Left lung (tissue), 10 donors: ENCODE results near the gene BPIFB1. TPM values are rescaled to one million over a fixed set of nuclear protein-coding genes. Genes with fewer than 3 reads are reported as not detected.

Source experiments
- ATAC-seq: fragments of 200-7000 bp; cut with Tn5 transposase; one replicate; pipeline ENCODE4 v1.9.1; 2020; ENCODE audit warnings: moderate library complexity
- DNase-seq, 4 donors: peaks; one replicate each; pipeline ENCODE4 v3.0.0-alpha.2; 2013 to 2020
- H3K27ac ChIP-seq, 2 donors: fragments of 200-600 bp; sonication (generic) in 1 of 2; one replicate each; pipeline versions ENCODE4 v1.5.0 to v1.8.0; 2020 to 2021
- H3K27me3 ChIP-seq, 2 donors: fragments of 200-600 bp; sonication (generic) in 1 of 2; one replicate each; pipeline versions ENCODE4 v1.5.0 to v1.8.0; 2020 to 2021
- H3K36me3 ChIP-seq, 2 donors: fragments of 200-600 bp; sonication (generic) in 1 of 2; one replicate each; pipeline versions ENCODE4 v1.5.0 to v1.8.0; 2020 to 2021
- H3K4me1 ChIP-seq, 2 donors: fragments of 200-600 bp; one replicate each; pipeline ENCODE4 v1.8.0; 2021
- H3K4me3 ChIP-seq, 2 donors: fragments of 200-600 bp; sonication (generic) in 1 of 2; one replicate each; pipeline versions ENCODE4 v1.5.0 to v1.8.0; 2020 to 2021; ENCODE audit warnings: mild to moderate bottlenecking in 1 of 2
- H3K9me3 ChIP-seq, 2 donors: fragments of 200-600 bp; sonication (generic) in 1 of 2; one replicate each; pipeline versions ENCODE4 v1.5.0 to v1.8.0; 2020 to 2021
- CTCF ChIP-seq, 2 donors: fragments of 200-600 bp; sonication (generic) in 1 of 2; IDR thresholded peaks; one replicate each; pipeline versions ENCODE4 v1.5.0 to v1.8.0; 2021; ENCODE audit warnings: antibody characterized with exemption in 2 of 2
- intact Hi-C, 2 donors: fragments of 100-400 bp; cut with DNase I; formaldehyde crosslinking; loops; one replicate each; pipeline versions ENCODE4 v1.11.2 to v1.14.2; 2022
- polyA plus RNA-seq, 6 donors: library from polyadenylated mRNA; unstranded; fragments of 120-200 nt; gene quantifications; one replicate each; pipeline ENCODE4 v1.2.1, GENCODE V29; 2013; ENCODE audit not compliant: insufficient read length in 6 of 6
- total RNA-seq, 2 donors: library from RNA; stranded (reverse); fragmentation: NEBNext Ultra II Directional; extraction: Animal tissue kit (Norgen Biotek cat#: 25700); gene quantifications; one replicate each; pipeline ENCODE4 v1.2.1, GENCODE V29; 2021
- donor health status: DM: no; HTN: yes; CAD: no.
- donor health status: DM: no; HTN: no; CAD: no.

BPIFB1 gene
- total and polyA plus RNA-seq, 8 donors, result 0.11 to 121 (median 0.19) TPM; not detected in 4

- TF ChIP-seq CTCF (IDR thresholded peaks at IDR 0.05), result no peak
- ATAC-seq (no peak), DNase-seq (no peak)
- H3K36me3 ChIP-seq, result peaks cover 0 to 68% of the 10 kb centered on the region in 2 donors
- no peak overlapping the region for H3K4me3 ChIP-seq
- intact Hi-C loops, result no loop called here
- H3K27me3 ChIP-seq, result no peaks in the 10 kb centered on the region
- H3K4me1 ChIP-seq, result no peaks in the 10 kb centered on the region
- no peak overlapping the region for H3K27ac ChIP-seq
- H3K9me3 ChIP-seq, result no peaks in the 10 kb centered on the region
Measured at GRCh38 chr20:33353013-33353402, 70.0 kb downstream of the BPIFB1 start.

Other genes starting within 250 kb of the BPIFB1 start
- gene BPIFB3, start 229.3 kb upstream of the BPIFB1 start, total RNA-seq, result not detected
- not detected for gene BPIFB3, start 229.3 kb upstream of the BPIFB1 start, polyA plus RNA-seq
- gene BPIFB4, start 203.6 kb upstream of the BPIFB1 start, total RNA-seq, result not detected
- not detected for gene BPIFB4, start 203.6 kb upstream of the BPIFB1 start, polyA plus RNA-seq
- not detected for gene BPIFA2, start 115.1 kb upstream of the BPIFB1 start, total RNA-seq
- gene BPIFA2, start 115.1 kb upstream of the BPIFB1 start, polyA plus RNA-seq, result not detected
- gene BPIFA3, start 65.9 kb upstream of the BPIFB1 start, total RNA-seq, result not detected
- not detected for gene BPIFA3, start 65.9 kb upstream of the BPIFB1 start, polyA plus RNA-seq
- 1 to 10 TPM in 1 of 2 donors, not detected in 1; 9.2 TPM for gene BPIFA1, start 47.2 kb upstream of the BPIFB1 start, total RNA-seq
- not detected for gene BPIFA1, start 47.2 kb upstream of the BPIFB1 start, polyA plus RNA-seq
- gene CDK5RAP1, start 118.3 kb downstream of the BPIFB1 start, total RNA-seq, result 10 to 100 TPM; 20.9 to 21.0 TPM
- 10 to 100 TPM; 33.6 to 44.3 (median 37.3) TPM for gene CDK5RAP1, start 118.3 kb downstream of the BPIFB1 start, polyA plus RNA-seq
- 1 to 10 TPM; 6.1 to 7.8 TPM for gene SNTA1, start 160.5 kb downstream of the BPIFB1 start, total RNA-seq
- gene SNTA1, start 160.5 kb downstream of the BPIFB1 start, polyA plus RNA-seq, result 10 to 100 TPM in 4 of 6 donors, 1 to 10 TPM in 2; 9.7 to 12.7 (median 10.9) TPM
- gene CBFA2T2, start 206.9 kb downstream of the BPIFB1 start, total RNA-seq, result 10 to 100 TPM; 11.9 to 14.5 TPM
- 10 to 100 TPM; 40.3 to 54.4 (median 47.0) TPM for gene CBFA2T2, start 206.9 kb downstream of the BPIFB1 start, polyA plus RNA-seq